Peyer's patch (tissue), 4 donors: Measurements from ENCODE around the gene GALNT6. TPM values are rescaled to one million over a fixed set of nuclear protein-coding genes. Genes with fewer than 3 reads are reported as not detected.

Experiments
- DNase-seq, 3 donors: peaks; one replicate each; pipeline ENCODE4 v3.0.0-alpha.2; 2017 to 2019
- H3K27ac ChIP-seq, 4 donors: fragments of 200-600 bp; sonication (generic); one replicate each; pipeline ENCODE4 v1.5.1; 2016 to 2019
- H3K27me3 ChIP-seq, 2 donors: fragments of 200-600 bp; sonication (generic); one replicate each; pipeline ENCODE4 v1.5.1; 2019
- H3K36me3 ChIP-seq, 3 donors: fragments of 200-600 bp; sonication (generic); one replicate each; pipeline ENCODE4 v1.5.1; 2016 to 2019
- H3K4me1 ChIP-seq, 4 donors: fragments of 200-600 bp; sonication (generic); one replicate each; pipeline ENCODE4 v1.5.1; 2016 to 2019
- H3K4me3 ChIP-seq, 4 donors: fragments of 200-600 bp; sonication (generic); 1 replicate in 3 of 4; 2 replicates in 1 of 4; pipeline ENCODE4 v1.5.1; 2016 to 2019; ENCODE audit warnings: mild to moderate bottlenecking in 1 of 4
- H3K9me3 ChIP-seq, 4 donors: fragments of 200-600 bp; sonication (generic); one replicate each; pipeline ENCODE4 v1.5.1; 2016 to 2019; ENCODE audit warnings: mild to moderate bottlenecking in 1 of 4
- CTCF ChIP-seq, 6 experiments: fragments of 450-650 bp in 4 of 6; fragments of 200-600 bp in 2 of 6; sonication (generic) in 1 of 6; IDR thresholded peaks; one replicate each; pipeline ENCODE4 v1.5.1; 2017 to 2019; ENCODE audit warnings: antibody characterized with exemption in 6 of 6, mild to moderate bottlenecking in 3 of 6, moderate library complexity in 1 of 6
- POLR2A ChIP-seq, 2 donors: fragments of 450-650 bp; IDR thresholded peaks; one replicate each; pipeline ENCODE4 v1.5.1; 2017; ENCODE audit warnings: antibody characterized with exemption in 2 of 2, mild to moderate bottlenecking in 2 of 2, moderate library complexity in 2 of 2
- total RNA-seq, 4 donors: library from RNA; depleted of rRNA; stranded (reverse); fragments of >200 nt; gene quantifications; one replicate each; pipeline ENCODE4 v1.1.0, GENCODE V29; 2016

GALNT6 gene
- total RNA-seq, 4 donors from 2014 or later, result 31.4 to 82.0 (median 54.9) TPM

GRCh38 chr12:51379571-51379970, 11.6 kb downstream of the GALNT6 start:
- TF ChIP-seq POLR2A (IDR thresholded peaks at IDR 0.05) (no peak), CTCF (IDR thresholded peaks at IDR 0.05) (no peak)
- no peaks in the 10 kb centered on the region for H3K9me3 ChIP-seq
- no peak overlapping the region for H3K4me3 ChIP-seq
- H3K4me1 ChIP-seq, result no peaks in the 10 kb centered on the region
- no peak overlapping the region for H3K27ac ChIP-seq
- H3K27me3 ChIP-seq, result no peaks in the 10 kb centered on the region
- H3K36me3 ChIP-seq, result peaks cover 0 to 14% (median 0%) of the 10 kb centered on the region in 3 donors
- no peak for DNase-seq

- no peak for TF ChIP-seq POLR2A (IDR thresholded peaks at IDR 0.05)
- TF ChIP-seq CTCF (IDR thresholded peaks at IDR 0.05), result no peak
These were observed 12.5 kb downstream of the GALNT6 start for GRCh38 chr12:51378749-51379148.

GRCh38 chr12:51377099-51377984, 13.9 kb downstream of the GALNT6 start:
- Histone ChIP-seq H3K4me1 (no peaks in the 10 kb centered on the region), H3K27me3 (no peaks in the 10 kb centered on the region), H3K36me3 (peaks cover 0 to 17% (median 0%) of the 10 kb centered on the region in 3 donors), H3K27ac (no peak overlapping the region), H3K9me3 (no peaks in the 10 kb centered on the region), H3K4me3 (no peak overlapping the region)
- no peak for TF ChIP-seq POLR2A (IDR thresholded peaks at IDR 0.05)
- DNase-seq, result no peak

More at GRCh38 chr12:51378749-51379148, 12.5 kb downstream of the GALNT6 start:
- DNase-seq, result no peak
- Histone ChIP-seq H3K4me1 (no peaks in the 10 kb centered on the region), H3K9me3 (no peaks in the 10 kb centered on the region), H3K4me3 (no peak overlapping the region), H3K36me3 (peaks cover 0 to 14% (median 0%) of the 10 kb centered on the region in 3 donors), H3K27me3 (no peaks in the 10 kb centered on the region), H3K27ac (no peak overlapping the region)

GRCh38 chr12:51374856-51375255, 16.4 kb downstream of the GALNT6 start:
- DNase-seq, result no peak
- TF ChIP-seq POLR2A (IDR thresholded peaks at IDR 0.05) (no peak), CTCF (IDR thresholded peaks at IDR 0.05) (no peak)
- Histone ChIP-seq H3K4me1 (peaks cover 0 to 8% (median under 1%) of the 10 kb centered on the region in 4 donors), H3K36me3 (peaks cover 0 to 18% (median 0%) of the 10 kb centered on the region in 3 donors), H3K4me3 (no peak overlapping the region), H3K27ac (no peak overlapping the region), H3K27me3 (no peaks in the 10 kb centered on the region), H3K9me3 (no peaks in the 10 kb centered on the region)

GRCh38 chr12:51374361-51374760, 16.8 kb downstream of the GALNT6 start:
- H3K4me3 ChIP-seq, result no peak overlapping the region
- TF ChIP-seq POLR2A (IDR thresholded peaks at IDR 0.05) (no peak), CTCF (IDR thresholded peaks at IDR 0.05) (no peak)
- no peaks in the 10 kb centered on the region for H3K9me3 ChIP-seq
- no peak for DNase-seq
- no peaks in the 10 kb centered on the region for H3K27me3 ChIP-seq
- H3K27ac ChIP-seq, result no peak overlapping the region
- peaks cover 0 to 13% (median 0%) of the 10 kb centered on the region in 3 donors for H3K36me3 ChIP-seq
- H3K4me1 ChIP-seq, result peaks cover 0 to 8% (median 5%) of the 10 kb centered on the region in 4 donors

GRCh38 chr12:51373187-51373586, 18.0 kb downstream of the GALNT6 start:
- no peak for DNase-seq
- no peaks in the 10 kb centered on the region for H3K27me3 ChIP-seq
- H3K36me3 ChIP-seq, result peaks cover 0 to 11% (median 0%) of the 10 kb centered on the region in 3 donors
- no peak overlapping the region for H3K27ac ChIP-seq
- no peak overlapping the region for H3K4me3 ChIP-seq
- TF ChIP-seq CTCF (IDR thresholded peaks at IDR 0.05) (no peak), POLR2A (IDR thresholded peaks at IDR 0.05) (no peak)
- peaks cover 0 to 15% (median 12%) of the 10 kb centered on the region in 4 donors for H3K4me1 ChIP-seq
- H3K9me3 ChIP-seq, result no peaks in the 10 kb centered on the region
